WTC11 (cell line): ENCODE data around the gene MID1. TPM values are rescaled to one million over a fixed set of nuclear protein-coding genes. Genes with fewer than 3 reads are reported as not detected.

ENCODE experiments used
- ATAC-seq: fragments of 200-7000 bp; cut with Tn5 transposase; 2 replicates; pipeline ENCODE4 v1.10.0; 2021; ENCODE audit warnings: mild to moderate bottlenecking, moderate library complexity
- CTCF ChIA-PET: fragments of 300-600 bp; sonication (Branson Sonifier 250); formaldehyde crosslinking; loops from one replicate; lab custom pipeline; 2021; ENCODE audit warnings: antibody characterized with exemption; lab: Charles Lee
- POLR2A ChIA-PET: fragments of 350-600 bp; sonication (Branson Sonifier 250); formaldehyde crosslinking; loops from one replicate; lab custom pipeline; 2021; ENCODE audit warnings: antibody characterized with exemption; lab: Charles Lee
- DNase-seq: peaks from one replicate; pipeline ENCODE4 v3.0.0; 2021; ENCODE audit warnings: low spot score
- H3K27ac Mint-ChIP-seq: 2 replicates; pipeline ENCODE4 v1.8.0; 2021; ENCODE audit warnings: mixed read lengths
- H3K27me3 Mint-ChIP-seq: 2 replicates; pipeline ENCODE4 v1.8.0; 2021; ENCODE audit warnings: low read depth, mild to moderate bottlenecking, moderate library complexity, mixed read lengths
- H3K36me3 Mint-ChIP-seq: 2 replicates; pipeline ENCODE4 v1.8.0; 2021; ENCODE audit warnings: mixed read lengths
- H3K4me1 Mint-ChIP-seq: 2 replicates; pipeline ENCODE4 v1.8.0; 2022; ENCODE audit warnings: mixed read lengths
- H3K4me3 Mint-ChIP-seq: 2 replicates; pipeline ENCODE4 v1.8.0; 2021; ENCODE audit warnings: mild to moderate bottlenecking, moderate library complexity, mixed read lengths
- H3K9me3 Mint-ChIP-seq: 2 replicates; pipeline ENCODE4 v1.8.0; 2021; ENCODE audit warnings: mixed read lengths
- AR ChIP-seq: fragments of 250-450 bp; sonication (Bioruptor Pico); IDR thresholded peaks from 2 replicates; pipeline ENCODE4 v1.9.0; 2021; ENCODE audit warnings: mild to moderate bottlenecking
- CBFB ChIP-seq: sonication (generic); formaldehyde crosslinking; IDR thresholded peaks from 2 replicates; pipeline ENCODE4 v1.8.1; 2022; ENCODE audit warnings: mild to moderate bottlenecking, low read depth, missing genetic modification reagents
- CREM ChIP-seq: sonication (generic); formaldehyde crosslinking; IDR thresholded peaks from 2 replicates; pipeline ENCODE4 v1.8.1; 2022; ENCODE audit warnings: mild to moderate bottlenecking, missing genetic modification reagents, moderate library complexity
- ETV6 ChIP-seq: sonication (generic); formaldehyde crosslinking; IDR thresholded peaks from 2 replicates; pipeline ENCODE4 v1.8.1; 2022; ENCODE audit warnings: mild to moderate bottlenecking, missing genetic modification reagents
- HMGA2 ChIP-seq: fragments of 250-450 bp; sonication (Bioruptor Pico); IDR thresholded peaks from 2 replicates; pipeline ENCODE4 v1.4.0; 2021; ENCODE audit warnings: mild to moderate bottlenecking, moderate library complexity
- NFE2L1 ChIP-seq: sonication (generic); formaldehyde crosslinking; IDR thresholded peaks from 2 replicates; pipeline ENCODE4 v1.8.1; 2023; ENCODE audit warnings: missing genetic modification reagents
- NR3C1 ChIP-seq: sonication (generic); formaldehyde crosslinking; conservative IDR thresholded peaks from 2 replicates; pipeline ENCODE4 v1.8.1; 2023; ENCODE audit warnings: low read depth, mild to moderate bottlenecking, missing genetic modification reagents
- PRRX2 ChIP-seq: fragments of 250-450 bp; sonication (Bioruptor Pico); IDR thresholded peaks from 2 replicates; pipeline ENCODE4 v1.8.0; 2021; ENCODE audit warnings: mild to moderate bottlenecking
- SMAD3 ChIP-seq: sonication (generic); formaldehyde crosslinking; IDR thresholded peaks from 2 replicates; pipeline ENCODE4 v1.8.0; 2022; ENCODE audit warnings: missing genetic modification reagents, mild to moderate bottlenecking, borderline replicate concordance
- TEAD1 ChIP-seq: sonication (generic); formaldehyde crosslinking; IDR thresholded peaks from 2 replicates; pipeline ENCODE4 v1.8.0; 2022; ENCODE audit warnings: mild to moderate bottlenecking, missing genetic modification reagents
- TEAD4 ChIP-seq: sonication (generic); formaldehyde crosslinking; IDR thresholded peaks from 2 replicates; pipeline ENCODE4 v1.8.0; 2022; ENCODE audit warnings: mild to moderate bottlenecking, missing genetic modification reagents
- USF2 ChIP-seq: sonication (generic); formaldehyde crosslinking; IDR thresholded peaks from 2 replicates; pipeline ENCODE4 v1.8.1; 2023; ENCODE audit warnings: mild to moderate bottlenecking, missing genetic modification reagents, moderate library complexity
- ZNF138 ChIP-seq: sonication (generic); formaldehyde crosslinking; conservative IDR thresholded peaks from 2 replicates; pipeline ENCODE4 v1.8.1; 2022; ENCODE audit warnings: mild to moderate bottlenecking, moderate library complexity, missing genetic modification reagents
- ZNF671 ChIP-seq: fragments of 250-450 bp; sonication (Bioruptor Pico); IDR thresholded peaks from 2 replicates; pipeline ENCODE4 v1.8.0; 2021; ENCODE audit warnings: mild to moderate bottlenecking
- total RNA-seq: library from RNA; stranded (reverse); gene quantifications from 3 replicates; pipeline ENCODE4 v1.2.3, GENCODE V29; 2021
- TF ChIP-seq, protein P1 (sequence below): sonication (generic); formaldehyde crosslinking; IDR thresholded peaks from 2 replicates; pipeline ENCODE4 v1.8.1; 2022; ENCODE audit warnings: mild to moderate bottlenecking, missing genetic modification reagents, moderate library complexity, borderline replicate concordance
- TF ChIP-seq, protein P2 (sequence below): fragments of 250-450 bp; sonication (Bioruptor Pico); IDR thresholded peaks from 2 replicates; pipeline ENCODE4 v1.9.0; 2021; ENCODE audit warnings: moderate library complexity, mild to moderate bottlenecking, inconsistent platforms, borderline replicate concordance
- TF ChIP-seq, protein P3 (sequence below): sonication (generic); formaldehyde crosslinking; IDR thresholded peaks from 2 replicates; pipeline ENCODE4 v1.8.1; 2022; ENCODE audit warnings: mild to moderate bottlenecking, moderate library complexity, missing genetic modification reagents

MID1 gene
- total RNA-seq, 1 experiment from 2014 or later: 52.2 TPM

DNA sequence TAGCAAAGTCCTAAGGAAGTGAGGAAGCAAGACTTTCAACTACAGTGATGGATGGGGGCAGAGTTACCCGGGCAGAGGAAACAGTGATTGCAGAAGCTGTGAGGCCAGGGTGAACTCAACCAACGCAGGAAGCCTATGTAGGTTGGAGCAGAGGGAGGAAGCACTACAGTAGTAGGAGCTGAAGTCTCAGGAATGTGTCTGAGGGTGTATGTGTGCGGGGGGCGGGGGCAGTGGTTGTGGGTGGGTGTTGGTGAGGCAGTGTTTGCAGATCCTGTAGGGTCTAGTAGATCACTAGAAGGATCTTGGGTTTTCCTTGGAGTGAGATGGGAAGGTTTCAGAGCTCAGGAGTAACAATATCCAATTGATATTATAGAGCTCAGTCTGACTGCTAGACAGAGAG, 9.9 kb upstream of the MID1 start:
- TF ChIP-seq SMAD3 (CRISPR knock-in tag) (no peak), ZNF138 (no peak), ETV6 (no peak), ZNF671 (CRISPR knock-in tag) (no peak), NFE2L1 (no peak), TEAD4 (no peak), PRRX2 (CRISPR knock-in tag) (no peak), AR (no peak), CBFB (CRISPR knock-in tag) (no peak)
- TF ChIP-seq, protein P1, sequence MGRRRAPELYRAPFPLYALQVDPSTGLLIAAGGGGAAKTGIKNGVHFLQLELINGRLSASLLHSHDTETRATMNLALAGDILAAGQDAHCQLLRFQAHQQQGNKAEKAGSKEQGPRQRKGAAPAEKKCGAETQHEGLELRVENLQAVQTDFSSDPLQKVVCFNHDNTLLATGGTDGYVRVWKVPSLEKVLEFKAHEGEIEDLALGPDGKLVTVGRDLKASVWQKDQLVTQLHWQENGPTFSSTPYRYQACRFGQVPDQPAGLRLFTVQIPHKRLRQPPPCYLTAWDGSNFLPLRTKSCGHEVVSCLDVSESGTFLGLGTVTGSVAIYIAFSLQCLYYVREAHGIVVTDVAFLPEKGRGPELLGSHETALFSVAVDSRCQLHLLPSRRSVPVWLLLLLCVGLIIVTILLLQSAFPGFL (CRISPR knock-in tag): no peak
- TF ChIP-seq, protein P2, sequence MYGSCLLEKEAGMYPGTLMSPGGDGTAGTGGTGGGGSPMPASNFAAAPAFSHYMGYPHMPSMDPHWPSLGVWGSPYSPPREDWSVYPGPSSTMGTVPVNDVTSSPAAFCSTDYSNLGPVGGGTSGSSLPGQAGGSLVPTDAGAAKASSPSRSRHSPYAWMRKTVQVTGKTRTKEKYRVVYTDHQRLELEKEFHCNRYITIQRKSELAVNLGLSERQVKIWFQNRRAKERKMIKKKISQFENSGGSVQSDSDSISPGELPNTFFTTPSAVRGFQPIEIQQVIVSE: no peak
- TF ChIP-seq, protein P3, sequence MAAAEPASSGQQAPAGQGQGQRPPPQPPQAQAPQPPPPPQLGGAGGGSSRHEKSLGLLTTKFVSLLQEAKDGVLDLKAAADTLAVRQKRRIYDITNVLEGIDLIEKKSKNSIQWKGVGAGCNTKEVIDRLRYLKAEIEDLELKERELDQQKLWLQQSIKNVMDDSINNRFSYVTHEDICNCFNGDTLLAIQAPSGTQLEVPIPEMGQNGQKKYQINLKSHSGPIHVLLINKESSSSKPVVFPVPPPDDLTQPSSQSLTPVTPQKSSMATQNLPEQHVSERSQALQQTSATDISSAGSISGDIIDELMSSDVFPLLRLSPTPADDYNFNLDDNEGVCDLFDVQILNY (CRISPR knock-in tag): no peak
- TF ChIP-seq, all 79 proteins: peak for 0
- ChIA-PET CTCF (interaction anchor here (0.7 kb wide), 1 partner anchor 440 kb away, joined by 4 read pairs; no protein-coding TSS in a partner anchor), POLR2A (interaction anchor here (1.7 kb wide), 1 partner anchor 10 kb away, joined by 8 read pairs; the partner anchor contains the start of gene MID1)
- no peak for ATAC-seq
- DNase-seq: no peak
- H3K4me1 Mint-ChIP-seq: peaks cover 18% of the 10 kb centered on the region
- H3K9me3 Mint-ChIP-seq: peaks cover 6% of the 10 kb centered on the region; the same call in 1 of the 2 replicates
- H3K27me3 Mint-ChIP-seq: no peaks in the 10 kb centered on the region; the same call in 1 of the 2 replicates
- H3K36me3 Mint-ChIP-seq: 0 out of 2 replicates have a peak, but pooled peaks cover 3% of the 10 kb centered on the region
- H3K27ac Mint-ChIP-seq: no peak overlapping the region
- no peak overlapping the region for H3K4me3 Mint-ChIP-seq

DNA sequence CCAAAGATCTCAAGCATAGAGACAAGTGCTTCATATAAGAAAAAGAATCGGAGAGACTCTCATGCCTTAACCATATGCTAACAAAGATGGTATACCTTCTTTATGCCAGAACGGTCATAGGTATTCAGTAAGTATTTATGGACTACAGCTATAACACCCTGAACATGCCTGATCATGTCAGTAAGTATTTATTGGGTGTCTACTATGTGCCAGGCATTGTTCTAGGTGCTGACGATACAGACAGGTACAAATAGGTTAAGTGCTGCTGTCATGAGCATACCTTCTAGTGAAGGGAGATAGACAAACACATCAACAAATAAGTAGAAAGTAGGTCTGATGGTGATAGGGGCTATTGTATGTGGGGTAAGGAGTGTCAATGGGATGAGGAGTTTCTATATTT, 9.5 kb upstream of the MID1 start:
- peaks cover 17% of the 10 kb centered on the region for H3K4me1 Mint-ChIP-seq
- ChIA-PET POLR2A (interaction anchor here (1.7 kb wide), 1 partner anchor 10 kb away, joined by 8 read pairs; the partner anchor contains the start of gene MID1), CTCF (interaction anchor here (0.7 kb wide), 1 partner anchor 439 kb away, joined by 4 read pairs; no protein-coding TSS in a partner anchor)
- no peak overlapping the region for H3K4me3 Mint-ChIP-seq
- H3K27me3 Mint-ChIP-seq: no peaks in the 10 kb centered on the region; the same call in 1 of the 2 replicates
- TF ChIP-seq NR3C1 (CRISPR knock-in tag) (no peak), USF2 (no peak), TEAD1 (CRISPR knock-in tag) (no peak), CBFB (CRISPR knock-in tag) (no peak), CREM (CRISPR knock-in tag) (no peak), HMGA2 (CRISPR knock-in tag) (no peak)
- 0 out of 2 replicates have a peak, but pooled peaks cover 3% of the 10 kb centered on the region for H3K36me3 Mint-ChIP-seq
- peaks cover 6% of the 10 kb centered on the region; the same call in 1 of the 2 replicates for H3K9me3 Mint-ChIP-seq
- DNase-seq (no peak), ATAC-seq (no peak)
- H3K27ac Mint-ChIP-seq: no peak overlapping the region
